Tibial nerve (tissue), 3 donors: ENCODE results near the gene YWHAG.
"Not testable (repeated sequence)": the region's sequence is repeated elsewhere in the genome, so short reads cannot be mapped to it uniquely, and the experiment has no call there.

ENCODE experiments used
- CTCF ChIP-seq, 5 experiments: fragments of 200-600 bp in 3 of 5; fragments of 450-650 bp in 2 of 5; sonication (generic) in 3 of 5; IDR thresholded peaks; one replicate each; pipeline ENCODE4 v1.5.1; 2016 to 2019; ENCODE audit warnings: antibody characterized with exemption in 5 of 5, mild to moderate bottlenecking in 3 of 5, moderate library complexity in 2 of 5
- POLR2A ChIP-seq, 2 donors: fragments of 450-650 bp; IDR thresholded peaks; one replicate each; pipeline ENCODE4 v1.6.1; 2017; ENCODE audit warnings: antibody characterized with exemption in 2 of 2, mild to moderate bottlenecking in 2 of 2, moderate library complexity in 2 of 2

GRCh38 chr7:76311838-76312237, 47.0 kb downstream of the YWHAG start:
- not testable (repeated sequence) for TF ChIP-seq CTCF, POLR2A (IDR thresholded peaks at IDR 0.05)
